Natural killer cell (primary cell): ENCODE measurements around the gene PQBP1. TPM values are rescaled to one million over a fixed set of nuclear protein-coding genes. Genes with fewer than 3 reads are reported as not detected.
A peak's percentile ranks its signal among the peaks of the same experiment; 100 is the strongest.

Source experiments
- ATAC-seq, 3 donors: fragments of 150-1000 bp in 2 of 3; fragments of 200-7000 bp in 1 of 3; cut with Tn5 transposase; 1 replicate in 1 of 3; 2 replicates in 2 of 3; pipeline ENCODE4 v1.10.0; 2021; ENCODE audit warnings: mild to moderate bottlenecking in 2 of 3, moderate library complexity in 2 of 3
- DNase-seq, 2 donors: peaks; one replicate each; pipeline versions ENCODE4 v3.0.0 to v3.0.0-alpha.2; 2013 to 2021; ENCODE audit warnings: mixed read lengths in 1 of 2
- H3K27ac ChIP-seq: one replicate; pipeline ENCODE4 v1.5.1; 2013; ENCODE audit warnings: mild to moderate bottlenecking, low read length
- H3K27me3 ChIP-seq: one replicate; pipeline ENCODE4 v1.6.1; 2013; ENCODE audit warnings: low read length; ENCODE audit not compliant: control insufficient read depth, insufficient read depth
- H3K36me3 ChIP-seq: one replicate; pipeline ENCODE4 v1.6.1; 2013; ENCODE audit warnings: low read length; ENCODE audit not compliant: control insufficient read depth, insufficient read depth
- H3K4me1 ChIP-seq: one replicate; pipeline ENCODE4 v1.6.1; 2013; ENCODE audit warnings: low read length; ENCODE audit not compliant: control insufficient read depth, insufficient read depth
- H3K4me3 ChIP-seq: one replicate; pipeline ENCODE4 v1.5.1; 2013; ENCODE audit warnings: low read length
- H3K9me3 ChIP-seq: one replicate; pipeline ENCODE4 v1.6.1; 2013; ENCODE audit warnings: low read length; ENCODE audit not compliant: control insufficient read depth, insufficient read depth
- H3K27ac Mint-ChIP-seq, 2 donors: one replicate each; pipeline ENCODE4 v1.8.0; 2022; ENCODE audit warnings: mild to moderate bottlenecking in 2 of 2, mixed read lengths in 2 of 2, moderate library complexity in 1 of 2
- H3K27me3 Mint-ChIP-seq, 2 donors: one replicate each; pipeline ENCODE4 v1.8.0; 2022; ENCODE audit warnings: low read depth in 2 of 2, mixed read lengths in 2 of 2
- H3K36me3 Mint-ChIP-seq: one replicate; pipeline ENCODE4 v1.8.0; 2022; ENCODE audit warnings: mixed read lengths
- H3K4me1 Mint-ChIP-seq, 2 donors: one replicate each; pipeline ENCODE4 v1.8.0; 2022; ENCODE audit warnings: mixed read lengths in 2 of 2
- H3K4me3 Mint-ChIP-seq: one replicate; pipeline ENCODE4 v1.8.0; 2022; ENCODE audit warnings: mild to moderate bottlenecking, moderate library complexity, mixed read lengths
- H3K9me3 Mint-ChIP-seq, 2 donors: one replicate each; pipeline ENCODE4 v1.8.0; 2022; ENCODE audit warnings: mixed read lengths in 2 of 2
- CTCF ChIP-seq: fragments of 200-600 bp; IDR thresholded peaks from one replicate; pipeline ENCODE4 v1.8.0; 2022; ENCODE audit warnings: antibody characterized with exemption
- WGBS: methylation state at CpG from one replicate; pipeline ENCODE4 v1.1.7; 2013; ENCODE audit warnings: missing lambda C conversion rate; ENCODE audit not compliant: insufficient coverage; 5-methylcytosine and 5-hydroxymethylcytosine counted together
- intact Hi-C: fragments of 100-400 bp; cut with micrococcal nuclease; formaldehyde crosslinking; loops from one replicate; pipeline ENCODE4 v1.14.2; 2022
- total RNA-seq, 4 donors: library from RNA; stranded (reverse); fragments of 120-200 nt in 1 of 4; gene quantifications; one replicate each; pipeline versions ENCODE4 v1.2.3 to v1.2.4, GENCODE V29; 2013 to 2022

Gene PQBP1
- total RNA-seq, 3 donors from 2014 or later (not counting 1 experiment from before 2014, with no cell fraction given), result 57.2 to 62.0 (median 59.1) TPM

- H3K27ac ChIP-seq, result peak overlapping the region; percentile 100
- Mint-ChIP-seq H3K4me1 (peaks cover 6 to 23% of the 10 kb centered on the region in 2 donors), H3K27ac (peak overlapping the region; percentile 92 to 97), H3K36me3 (no peaks in the 10 kb centered on the region), H3K4me3 (peak overlapping the region; percentile 90), H3K9me3 (no peaks in the 10 kb centered on the region), H3K27me3 (no peaks in the 10 kb centered on the region)
- intact Hi-C loops, result loop anchor here (2.0 to 5.0 kb wide), 2 partner anchors 14 to 61 kb away; partner anchors contain the start of genes OTUD5 and SLC35A2
- 86% methylated on average over 7 of the region's 9 CpGs for WGBS
- no peak for TF ChIP-seq CTCF
- peaks cover 16% of the 10 kb centered on the region for H3K36me3 ChIP-seq
- no peak for ATAC-seq
- peak overlapping the region; percentile 99 for H3K4me3 ChIP-seq
- H3K9me3 ChIP-seq, result no peaks in the 10 kb centered on the region
- no peak for DNase-seq
- H3K4me1 ChIP-seq, result peaks cover 35% of the 10 kb centered on the region
- no peaks in the 10 kb centered on the region for H3K27me3 ChIP-seq
Measured at GRCh38 chrX:48896611-48897011, 1.1 kb upstream of the PQBP1 start.

- H3K9me3 Mint-ChIP-seq, result no peaks in the 10 kb centered on the region
- Histone ChIP-seq H3K4me3 (peak overlapping the region; percentile 99), H3K27ac (peak overlapping the region; percentile 100), H3K27me3 (no peaks in the 10 kb centered on the region), H3K36me3 (peaks cover 21% of the 10 kb centered on the region), H3K4me1 (peaks cover 29% of the 10 kb centered on the region), H3K9me3 (no peaks in the 10 kb centered on the region)
- no peaks in the 10 kb centered on the region for H3K27me3 Mint-ChIP-seq
- H3K36me3 Mint-ChIP-seq, result no peaks in the 10 kb centered on the region
- H3K4me1 Mint-ChIP-seq, result peaks cover 6 to 23% of the 10 kb centered on the region in 2 donors
- WGBS, result under 1% methylated on average over 38 of the region's 38 CpGs
- H3K4me3 Mint-ChIP-seq, result peak overlapping the region; percentile 90
- peak overlapping the region; percentile 92 to 97 for H3K27ac Mint-ChIP-seq
- ATAC-seq (peak; percentile 20 to 43 (median 28)), DNase-seq (peak; percentile 50 to 79)
- no peak for TF ChIP-seq CTCF
- intact Hi-C loops, result loop anchor here (2.0 to 5.0 kb wide), 2 partner anchors 14 to 60 kb away; partner anchors contain the start of genes OTUD5 and SLC35A2
Measured at GRCh38 chrX:48897157-48897624, 539 bp upstream of the PQBP1 start.

GRCh38 chrX:48899078-48899410 is 1.3 kb downstream of the PQBP1 start:
- peaks cover 27% of the 10 kb centered on the region for H3K4me1 ChIP-seq
- no peaks in the 10 kb centered on the region for H3K9me3 ChIP-seq
- peaks cover 24% of the 10 kb centered on the region for H3K36me3 ChIP-seq
- H3K27ac ChIP-seq, result peak overlapping the region; percentile 100
- H3K9me3 Mint-ChIP-seq, result no peaks in the 10 kb centered on the region
- intact Hi-C loops, result loop anchor here (5.0 kb wide), 1 partner anchor 58 kb away; the partner anchor contains the start of gene OTUD5
- no peaks in the 10 kb centered on the region for H3K27me3 ChIP-seq
- H3K4me3 ChIP-seq, result no peak overlapping the region
- no peak for ATAC-seq
- peaks cover 6 to 23% of the 10 kb centered on the region in 2 donors for H3K4me1 Mint-ChIP-seq
- peak overlapping the region in 1 of 2 donors; percentile 92 for H3K27ac Mint-ChIP-seq
- no peak for TF ChIP-seq CTCF
- no peak overlapping the region for H3K4me3 Mint-ChIP-seq
- no peak for DNase-seq
- no peaks in the 10 kb centered on the region for H3K27me3 Mint-ChIP-seq
- H3K36me3 Mint-ChIP-seq, result no peaks in the 10 kb centered on the region
- 90% methylated on average over 7 of the region's 8 CpGs for WGBS

GRCh38 chrX:48901069-48901468 is 3.3 kb downstream of the PQBP1 start:
- peaks cover 0 to 18% of the 10 kb centered on the region in 2 donors for H3K4me1 Mint-ChIP-seq
- Histone ChIP-seq H3K36me3 (peaks cover 28% of the 10 kb centered on the region), H3K4me3 (no peak overlapping the region), H3K4me1 (peaks cover 27% of the 10 kb centered on the region), H3K9me3 (no peaks in the 10 kb centered on the region), H3K27ac (no peak overlapping the region), H3K27me3 (no peaks in the 10 kb centered on the region)
- intact Hi-C loops, result no loop called here
- ATAC-seq (no peak), DNase-seq (no peak)
- H3K9me3 Mint-ChIP-seq, result no peaks in the 10 kb centered on the region
- TF ChIP-seq CTCF, result no peak
- H3K36me3 Mint-ChIP-seq, result no peaks in the 10 kb centered on the region
- WGBS, result 96% methylated on average over 4 of the region's 7 CpGs
- no peak overlapping the region for H3K4me3 Mint-ChIP-seq
- H3K27ac Mint-ChIP-seq, result no peak overlapping the region
- no peaks in the 10 kb centered on the region for H3K27me3 Mint-ChIP-seq
